Measurements from ENCODE around the gene PEPD. TPM values are rescaled to one million over a fixed set of nuclear protein-coding genes. Genes with fewer than 3 reads are reported as not detected.

Gene PEPD
- total RNA-seq, 4 donors from 2014 or later: 40.1 to 61.4 (median 53.4) TPM

DNA sequence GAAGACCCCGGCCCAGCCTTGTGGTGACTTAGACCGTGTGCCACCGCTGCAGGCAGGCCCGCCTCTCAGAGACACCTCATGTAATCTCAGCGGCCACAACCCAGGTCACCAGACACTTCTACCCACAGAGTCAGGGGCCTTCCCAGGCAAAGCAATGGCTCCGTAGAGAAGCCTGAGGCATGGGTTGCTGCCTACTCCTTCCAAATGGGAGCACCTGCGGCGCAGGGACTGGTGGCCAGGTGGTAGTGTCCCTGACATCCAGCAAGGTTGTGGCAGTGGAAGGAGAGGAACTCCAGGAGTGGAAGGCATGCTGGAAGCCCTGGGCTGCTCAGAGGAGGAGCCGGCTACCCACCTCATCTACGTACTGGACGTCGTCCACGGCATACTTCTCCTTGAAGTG is 21.0 kb downstream of the PEPD start:
- H3K27ac ChIP-seq: no peak overlapping the region
- TF ChIP-seq POLR2A (IDR thresholded peaks at IDR 0.05): no peak
- TF ChIP-seq, protein P1, sequence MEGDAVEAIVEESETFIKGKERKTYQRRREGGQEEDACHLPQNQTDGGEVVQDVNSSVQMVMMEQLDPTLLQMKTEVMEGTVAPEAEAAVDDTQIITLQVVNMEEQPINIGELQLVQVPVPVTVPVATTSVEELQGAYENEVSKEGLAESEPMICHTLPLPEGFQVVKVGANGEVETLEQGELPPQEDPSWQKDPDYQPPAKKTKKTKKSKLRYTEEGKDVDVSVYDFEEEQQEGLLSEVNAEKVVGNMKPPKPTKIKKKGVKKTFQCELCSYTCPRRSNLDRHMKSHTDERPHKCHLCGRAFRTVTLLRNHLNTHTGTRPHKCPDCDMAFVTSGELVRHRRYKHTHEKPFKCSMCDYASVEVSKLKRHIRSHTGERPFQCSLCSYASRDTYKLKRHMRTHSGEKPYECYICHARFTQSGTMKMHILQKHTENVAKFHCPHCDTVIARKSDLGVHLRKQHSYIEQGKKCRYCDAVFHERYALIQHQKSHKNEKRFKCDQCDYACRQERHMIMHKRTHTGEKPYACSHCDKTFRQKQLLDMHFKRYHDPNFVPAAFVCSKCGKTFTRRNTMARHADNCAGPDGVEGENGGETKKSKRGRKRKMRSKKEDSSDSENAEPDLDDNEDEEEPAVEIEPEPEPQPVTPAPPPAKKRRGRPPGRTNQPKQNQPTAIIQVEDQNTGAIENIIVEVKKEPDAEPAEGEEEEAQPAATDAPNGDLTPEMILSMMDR (IDR thresholded peaks at IDR 0.05): no peak
- no peak for DNase-seq
- intact Hi-C loops (cut with DNase I): no loop called here
- peaks cover 0 to 9% (median 0%) of the 10 kb centered on the region in 3 donors for H3K4me1 ChIP-seq
- no peaks in the 10 kb centered on the region for H3K9me3 ChIP-seq
- H3K4me3 ChIP-seq: no peak overlapping the region
- H3K36me3 ChIP-seq: peaks cover 0 to 74% (median 8%) of the 10 kb centered on the region in 3 donors
- H3K27me3 ChIP-seq: no peaks in the 10 kb centered on the region
- 84 to 93% methylated on average over 5 of the region's 13 CpGs for WGBS, 2 donors

DNA sequence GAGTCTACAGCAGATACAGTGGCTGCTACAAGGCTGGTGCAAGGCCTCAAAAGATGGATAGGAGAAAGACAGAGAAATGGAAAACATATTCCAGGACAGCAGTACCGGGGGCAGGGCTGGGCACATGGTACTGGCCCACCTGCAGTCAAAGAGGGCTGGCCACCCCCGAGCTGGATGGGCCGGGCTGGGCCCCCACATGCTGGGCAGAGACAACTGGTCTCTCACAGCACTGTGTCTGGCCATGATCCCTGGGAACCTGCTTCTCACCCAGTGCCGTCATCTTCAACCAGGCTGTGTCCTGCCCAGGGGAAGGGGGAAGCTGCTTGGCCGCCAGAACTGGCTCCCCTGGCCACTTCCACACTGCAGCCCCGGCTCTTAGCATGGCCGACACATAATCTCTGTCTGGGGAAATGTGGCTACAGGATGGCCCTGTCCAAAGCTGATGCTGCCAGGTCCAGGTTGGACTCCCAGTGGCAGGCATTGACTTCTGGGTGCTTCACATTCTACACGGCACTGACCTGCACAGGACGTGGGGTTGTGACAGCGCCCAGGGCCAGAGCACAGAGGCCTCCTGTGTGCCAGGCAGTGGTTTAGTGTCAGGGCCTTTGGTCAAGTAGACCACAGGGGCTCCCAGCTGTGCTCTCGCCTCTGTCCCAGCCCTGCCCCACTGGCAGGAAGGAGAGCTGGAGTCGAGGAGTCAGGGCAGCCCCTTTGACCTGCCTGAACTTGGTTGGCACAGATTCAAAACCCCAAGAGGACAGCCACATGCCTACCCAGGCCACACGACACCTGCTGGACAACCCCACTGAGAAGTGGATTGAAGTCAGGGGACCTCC is 21.7 kb downstream of the PEPD start:
- H3K27ac ChIP-seq: no peak overlapping the region
- H3K27me3 ChIP-seq: no peaks in the 10 kb centered on the region
- H3K4me3 ChIP-seq: no peak overlapping the region
- intact Hi-C loops (cut with DNase I): no loop called here
- TF ChIP-seq, protein P1 (IDR thresholded peaks at IDR 0.05): no peak
- no peak for TF ChIP-seq POLR2A (IDR thresholded peaks at IDR 0.05)
- WGBS, 2 donors: 83 to 100% methylated on average over 1 to 5 of the region's 13 CpGs
- DNase-seq: no peak
- peaks cover 0 to 16% (median 0%) of the 10 kb centered on the region in 3 donors for H3K4me1 ChIP-seq
- H3K9me3 ChIP-seq: no peaks in the 10 kb centered on the region
- peaks cover 0 to 74% (median 8%) of the 10 kb centered on the region in 3 donors for H3K36me3 ChIP-seq

DNA sequence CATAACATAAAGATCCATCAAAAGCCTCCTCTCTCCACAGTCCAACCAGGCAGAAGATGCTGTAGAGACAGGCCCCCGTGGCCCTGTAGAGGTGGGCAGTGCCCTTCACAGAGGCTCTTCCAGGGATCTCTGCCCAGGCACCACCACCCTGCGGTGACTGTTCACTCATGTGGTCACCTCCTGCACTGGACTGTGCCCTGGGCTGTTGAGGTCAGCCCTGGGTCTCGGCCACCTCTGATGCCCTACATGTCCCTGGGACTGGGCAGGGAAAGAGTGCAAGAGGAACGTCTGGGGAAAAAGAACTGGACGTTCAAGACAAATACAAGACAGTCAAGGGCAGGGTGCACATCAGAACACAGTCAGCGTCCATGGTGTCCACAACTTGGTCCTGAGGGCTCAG is 22.3 kb downstream of the PEPD start:
- TF ChIP-seq POLR2A (IDR thresholded peaks at IDR 0.05): no peak
- TF ChIP-seq, protein P1 (IDR thresholded peaks at IDR 0.05): no peak
- Histone ChIP-seq H3K4me3 (no peak overlapping the region), H3K9me3 (no peaks in the 10 kb centered on the region), H3K27me3 (no peaks in the 10 kb centered on the region), H3K4me1 (peaks cover 0 to 17% (median 0%) of the 10 kb centered on the region in 3 donors), H3K36me3 (peaks cover 0 to 74% (median 8%) of the 10 kb centered on the region in 3 donors), H3K27ac (no peak overlapping the region)
- intact Hi-C loops (cut with DNase I): no loop called here
- 70 to 77% methylated on average over 4 of the region's 6 CpGs for WGBS, 2 donors
- no peak for DNase-seq

DNA sequence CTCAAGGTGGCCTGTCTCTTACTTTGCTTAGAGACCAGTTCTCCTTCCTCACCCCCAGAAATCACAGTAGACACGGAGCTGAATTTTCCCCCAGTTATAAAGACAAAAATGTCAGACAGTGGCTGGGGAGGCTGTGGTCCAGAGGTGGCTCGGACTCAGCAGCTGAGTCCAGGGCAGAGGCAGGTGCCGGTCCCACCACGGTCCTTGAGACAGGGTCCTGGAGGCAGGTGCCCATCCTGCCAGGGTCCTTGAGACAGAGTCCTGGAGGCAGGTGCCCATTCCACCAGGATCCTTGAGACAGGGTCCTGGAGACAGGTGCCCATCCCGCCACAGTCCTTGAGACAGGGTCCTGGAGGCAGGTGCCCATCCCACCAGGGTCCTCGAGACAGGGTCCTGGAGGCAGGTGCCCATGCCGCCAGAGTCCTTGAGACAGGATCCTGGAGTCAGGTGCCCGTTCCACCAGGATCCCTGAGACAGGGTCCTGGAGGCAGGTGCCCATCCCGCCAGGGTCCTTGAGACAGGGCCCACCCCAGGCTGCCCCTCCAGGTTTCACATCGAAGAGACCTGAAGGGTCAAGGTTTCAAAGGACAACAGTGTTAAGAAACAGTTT is 23.1 kb downstream of the PEPD start:
- TF ChIP-seq POLR2A (IDR thresholded peaks at IDR 0.05): no peak
- TF ChIP-seq, protein P1 (IDR thresholded peaks at IDR 0.05): no peak
- no peak overlapping the region for H3K27ac ChIP-seq
- no peak for DNase-seq
- H3K36me3 ChIP-seq: peaks cover 0 to 71% (median 8%) of the 10 kb centered on the region in 3 donors
- H3K27me3 ChIP-seq: no peaks in the 10 kb centered on the region
- 88 to 100% methylated on average over 1 to 3 of the region's 10 CpGs for WGBS, 2 donors
- intact Hi-C loops (cut with DNase I): no loop called here
- H3K9me3 ChIP-seq: no peaks in the 10 kb centered on the region
- no peak overlapping the region for H3K4me3 ChIP-seq
- H3K4me1 ChIP-seq: peaks cover 0 to 17% (median 0%) of the 10 kb centered on the region in 3 donors

DNA sequence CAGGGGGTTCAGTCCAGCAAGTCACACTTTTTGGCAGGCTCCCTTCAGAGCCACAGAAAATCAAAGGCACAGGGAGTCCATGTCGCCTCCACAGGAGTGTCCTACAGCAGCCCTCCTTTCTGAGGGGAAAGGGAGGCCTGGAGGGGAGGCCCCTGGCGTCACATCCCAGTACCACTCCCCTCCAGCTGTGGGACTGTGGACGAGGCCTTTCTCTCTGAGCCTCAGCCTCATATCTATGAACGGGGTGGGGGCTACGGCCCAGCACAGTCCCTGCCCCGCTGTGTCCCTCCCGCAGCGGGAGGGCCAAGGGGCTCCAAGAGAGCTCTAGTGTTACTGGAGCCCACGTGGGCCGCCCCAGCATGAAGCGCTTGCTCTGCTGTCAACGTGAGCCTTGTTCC is 23.8 kb downstream of the PEPD start:
- no peak for DNase-seq
- H3K27ac ChIP-seq: no peak overlapping the region
- WGBS, 2 donors: 89 to 95% methylated on average over 4 to 9 of the region's 12 CpGs
- TF ChIP-seq, protein P1 (IDR thresholded peaks at IDR 0.05): no peak
- no peak for TF ChIP-seq POLR2A (IDR thresholded peaks at IDR 0.05)
- peaks cover 0 to 65% (median 8%) of the 10 kb centered on the region in 3 donors for H3K36me3 ChIP-seq
- no peak overlapping the region for H3K4me3 ChIP-seq
- H3K9me3 ChIP-seq: no peaks in the 10 kb centered on the region
- H3K27me3 ChIP-seq: no peaks in the 10 kb centered on the region
- intact Hi-C loops (cut with DNase I): no loop called here
- H3K4me1 ChIP-seq: peaks cover 0 to 17% (median 0%) of the 10 kb centered on the region in 3 donors

Data from esophagus squamous epithelium (tissue), 5 donors.